ENCODE measurements around the gene FAT1.

The FAT1 gene

GRCh38 chr4:186554914-186555827 lies 168.5 kb downstream of the FAT1 start, which contains the start of gene MTNR1A:
MTNR1A (minus strand) TSS chr4:186555567; CDS start chr4:186555365, 202 bp downstream.
- DNase-seq = no peak

- peak; percentile 46 for DNase-seq
Observed at GRCh38 chr4:186554539-186554913, 169.1 kb downstream of the FAT1 start.

DNA sequence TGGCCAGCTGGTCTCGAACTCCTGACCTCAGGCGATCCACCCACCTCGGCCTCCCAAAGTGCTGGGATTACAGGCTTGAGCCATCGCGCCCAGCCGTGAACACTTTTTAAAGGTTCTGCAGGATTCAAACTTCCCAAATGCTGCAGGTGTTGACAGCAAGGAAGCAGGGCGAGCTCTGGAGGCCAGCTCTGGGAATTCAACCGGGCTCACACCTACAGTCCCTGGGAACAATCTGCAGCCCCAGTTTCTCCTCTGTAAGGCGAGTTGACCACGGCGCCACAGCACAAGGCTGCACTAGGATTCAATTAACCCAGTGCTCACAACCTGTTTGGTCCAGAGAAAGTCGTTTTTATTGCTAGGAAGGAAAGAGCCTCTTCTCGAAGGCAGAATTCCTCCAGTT lies 169.9 kb downstream of the FAT1 start:
- DNase-seq = no peak

DNA sequence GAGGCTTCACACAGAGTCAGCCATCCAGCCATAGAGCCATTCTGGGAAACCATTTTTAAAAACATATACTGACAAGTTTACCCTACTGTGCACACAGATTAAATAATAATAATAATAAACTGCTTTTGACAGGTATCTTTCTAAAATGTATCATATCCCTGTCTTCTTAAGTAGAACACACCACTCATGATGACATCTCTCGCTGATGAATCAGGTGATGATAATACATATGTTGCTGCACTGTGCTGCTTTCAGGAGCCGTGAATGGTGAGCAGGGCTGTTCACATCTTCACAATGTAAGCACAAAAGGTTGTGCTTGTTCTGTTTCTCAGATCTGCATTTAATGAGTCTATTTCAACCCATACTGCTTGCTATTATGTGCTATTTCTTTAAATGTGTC lies 171.8 kb downstream of the FAT1 start:
- DNase-seq = no peak

DNA sequence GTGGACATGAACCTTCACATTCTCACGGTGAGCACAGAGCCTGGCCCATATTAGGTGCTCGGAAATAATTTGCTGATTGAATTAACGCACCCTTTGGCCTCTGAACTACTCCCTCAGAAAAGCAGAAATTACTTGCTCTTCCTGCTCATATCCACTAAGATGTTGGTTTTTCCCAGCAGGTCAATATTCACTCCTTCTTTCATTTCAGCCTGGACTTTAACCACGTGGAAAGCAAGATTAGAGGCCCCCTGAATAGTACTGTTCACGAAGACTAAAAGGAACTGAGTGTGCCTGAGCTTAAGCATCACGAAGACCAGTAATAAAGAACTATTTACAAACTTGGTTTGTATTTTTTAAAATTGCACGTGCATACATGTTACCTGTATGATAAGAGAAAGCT lies 178.2 kb downstream of the FAT1 start:
- no peak for DNase-seq

DNA sequence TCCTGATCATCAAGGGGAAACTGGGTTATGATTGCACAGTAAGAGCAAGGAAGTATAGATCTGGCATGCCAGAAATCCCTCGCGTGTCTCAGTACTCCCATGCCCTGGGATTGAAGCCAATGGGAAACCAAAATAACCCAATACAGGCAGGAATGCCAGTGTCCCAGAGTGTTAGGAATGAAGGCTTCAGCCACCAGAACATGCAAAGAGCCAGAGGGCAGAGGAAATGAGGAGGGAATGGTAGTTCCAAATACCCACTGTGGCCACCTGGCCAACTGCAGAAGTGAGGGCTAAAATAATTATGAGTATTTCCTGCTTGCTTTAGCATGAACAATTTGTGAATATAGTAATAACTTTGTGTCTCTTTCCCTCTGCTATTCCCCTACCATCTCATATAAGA lies 180.4 kb downstream of the FAT1 start:
- no peak for DNase-seq

- DNase-seq = no peak
Observed at GRCh38 chr4:186541801-186542200, 181.9 kb downstream of the FAT1 start.

GRCh38 chr4:186537843-186538521 lies 185.7 kb downstream of the FAT1 start:
- no peak for DNase-seq

Measured in NCI-H1105 (cell line).